ENCODE data around the gene GJB3.

GJB3 gene

DNA sequence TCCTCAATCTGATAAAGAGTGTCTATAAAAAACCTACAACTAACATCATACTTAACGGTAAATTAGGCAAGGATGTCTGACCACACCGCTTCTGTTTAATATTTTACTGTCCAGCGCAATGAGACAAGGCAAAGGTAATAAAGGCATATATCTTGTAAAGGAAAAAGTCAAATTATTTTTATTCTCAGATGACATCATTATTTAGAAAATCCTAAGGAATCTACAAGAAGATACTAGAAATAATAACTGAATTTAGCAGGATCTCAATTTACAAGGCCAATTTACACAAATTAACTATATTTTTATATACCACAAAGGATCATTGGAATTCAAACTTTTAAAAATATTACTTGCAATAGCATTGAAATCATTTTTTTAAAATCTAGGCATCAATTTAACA lies 41.2 kb downstream of the GJB3 start:
- H3K4me1 ChIP-seq (ENCODE audit: control insufficient read depth, insufficient read depth, low read length): no peaks in the 10 kb centered on the region
- H3K9me3 ChIP-seq (ENCODE audit: control insufficient read depth, low read length): no peaks in the 10 kb centered on the region
- no peak overlapping the region for H3K4me3 ChIP-seq (ENCODE audit: insufficient read depth, low read depth, low read length)
- no peak overlapping the region for H3K27ac ChIP-seq (ENCODE audit: insufficient read depth, low read depth, low read length, poor library complexity, severe bottlenecking)
- no peaks in the 10 kb centered on the region for H3K36me3 ChIP-seq (ENCODE audit: control insufficient read depth, insufficient read depth, low read length)
- H3K27me3 ChIP-seq (ENCODE audit: control insufficient read depth, insufficient read depth, low read length, poor library complexity, severe bottlenecking): no peaks in the 10 kb centered on the region
- 86 to 100% methylated on average over 1 to 3 of the region's 3 CpGs for WGBS, 2 experiments

DNA sequence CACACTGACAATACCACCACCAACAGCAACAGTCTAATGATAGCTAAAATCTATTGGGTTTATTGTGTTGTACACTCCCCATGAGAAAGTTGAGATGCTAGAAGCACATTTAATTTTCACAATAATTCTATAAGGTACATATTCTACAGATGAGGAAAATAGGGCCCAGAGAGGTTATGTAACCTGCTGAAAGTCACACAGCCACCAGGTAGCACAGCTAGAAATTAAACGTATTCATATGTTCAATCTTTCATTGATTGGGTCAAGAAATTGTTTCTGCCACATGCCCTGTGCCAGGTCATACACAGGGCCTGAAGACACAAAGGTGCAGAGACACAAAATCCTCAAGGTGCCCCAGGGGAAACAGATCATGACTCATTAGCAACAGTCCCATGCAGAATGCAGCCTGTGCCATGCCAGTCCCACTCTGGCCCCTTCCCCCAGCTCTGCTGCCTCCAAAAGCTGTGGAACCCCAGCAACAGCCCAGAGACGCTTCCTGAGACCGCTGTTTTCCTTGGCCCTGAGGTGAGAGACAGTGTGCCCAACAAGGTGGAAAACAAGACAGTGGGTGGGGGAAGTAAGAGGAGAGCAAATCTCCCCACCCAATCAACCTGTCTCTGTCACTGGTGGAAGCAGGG lies 43.9 kb downstream of the GJB3 start:
- no peaks in the 10 kb centered on the region for H3K36me3 ChIP-seq (ENCODE audit: control insufficient read depth, insufficient read depth, low read length)
- H3K4me3 ChIP-seq (ENCODE audit: insufficient read depth, low read depth, low read length): no peak overlapping the region
- H3K9me3 ChIP-seq (ENCODE audit: control insufficient read depth, low read length): no peaks in the 10 kb centered on the region
- WGBS, 2 experiments: 76 to 93% methylated on average over 3 of the region's 3 CpGs
- H3K27ac ChIP-seq (ENCODE audit: insufficient read depth, low read depth, low read length, poor library complexity, severe bottlenecking): no peak overlapping the region
- H3K27me3 ChIP-seq (ENCODE audit: control insufficient read depth, insufficient read depth, low read length, poor library complexity, severe bottlenecking): no peaks in the 10 kb centered on the region
- H3K4me1 ChIP-seq (ENCODE audit: control insufficient read depth, insufficient read depth, low read length): no peaks in the 10 kb centered on the region

DNA sequence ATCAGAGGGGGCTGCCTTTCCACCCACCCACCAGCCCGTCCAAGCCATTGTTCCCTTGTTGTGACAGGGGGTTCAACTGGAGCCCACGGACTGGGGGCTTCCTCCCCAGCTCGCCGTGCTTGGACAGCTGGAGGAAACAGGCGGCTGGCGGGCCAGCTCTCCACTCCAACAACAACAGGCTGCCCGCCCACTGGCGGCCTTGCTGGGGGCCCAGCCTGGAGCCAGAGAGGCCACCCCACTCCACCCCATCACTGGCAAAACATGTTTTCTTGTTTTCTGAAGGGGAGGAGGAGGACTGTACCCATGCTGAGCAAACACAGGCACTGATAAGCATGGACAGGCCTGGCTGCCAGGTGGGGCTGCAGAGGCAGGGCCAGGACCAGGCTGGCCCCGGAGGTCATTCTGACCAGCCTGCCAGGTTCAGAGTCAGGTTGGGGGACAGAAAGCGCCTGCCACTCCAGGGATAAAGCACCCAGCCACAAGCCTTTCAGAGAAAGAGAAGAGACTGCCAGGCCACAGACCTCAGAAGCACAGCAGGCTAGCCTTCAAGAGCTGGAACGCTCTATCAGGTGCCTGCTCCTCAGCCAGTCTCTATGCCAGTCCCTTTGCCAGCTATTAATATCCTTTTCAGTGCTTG lies 44.6 kb downstream of the GJB3 start:
- H3K4me1 ChIP-seq (ENCODE audit: control insufficient read depth, insufficient read depth, low read length): no peaks in the 10 kb centered on the region
- 86 to 89% methylated on average over 11 of the region's 11 CpGs for WGBS, 2 experiments
- H3K27ac ChIP-seq (ENCODE audit: insufficient read depth, low read depth, low read length, poor library complexity, severe bottlenecking): no peak overlapping the region
- H3K27me3 ChIP-seq (ENCODE audit: control insufficient read depth, insufficient read depth, low read length, poor library complexity, severe bottlenecking): no peaks in the 10 kb centered on the region
- no peaks in the 10 kb centered on the region for H3K36me3 ChIP-seq (ENCODE audit: control insufficient read depth, insufficient read depth, low read length)
- H3K9me3 ChIP-seq (ENCODE audit: control insufficient read depth, low read length): no peaks in the 10 kb centered on the region
- H3K4me3 ChIP-seq (ENCODE audit: insufficient read depth, low read depth, low read length): no peak overlapping the region

DNA sequence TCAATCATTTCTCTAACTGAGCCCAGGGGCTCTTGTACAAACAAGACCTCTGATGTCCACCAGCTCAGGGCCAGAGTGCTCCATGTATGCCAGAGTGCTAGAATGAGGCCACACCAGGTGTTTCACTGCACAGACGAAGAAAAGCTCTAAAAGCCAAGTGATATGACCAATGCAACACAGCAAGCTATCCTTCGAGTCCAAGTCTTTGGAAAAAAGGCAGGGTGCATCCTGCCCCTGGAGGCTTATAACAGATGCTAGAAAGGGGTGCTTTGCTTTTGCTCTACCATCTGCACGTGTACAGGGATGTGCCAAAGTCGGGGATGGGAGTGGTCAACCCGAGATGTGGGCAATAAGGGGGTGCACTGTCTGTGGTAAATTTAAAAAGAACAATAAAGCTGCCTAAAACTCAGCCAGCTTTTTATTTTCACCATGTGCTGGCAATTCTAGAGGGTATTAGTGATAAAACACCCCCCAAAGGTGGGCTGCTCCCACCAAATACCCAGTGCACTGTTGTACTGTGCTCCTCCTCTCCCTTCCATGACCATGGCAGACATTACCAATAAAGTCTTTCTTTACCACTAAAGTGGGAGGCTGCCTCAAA lies 46.4 kb downstream of the GJB3 start:
- WGBS, 2 experiments: 89% methylated on average over 5 of the region's 5 CpGs

DNA sequence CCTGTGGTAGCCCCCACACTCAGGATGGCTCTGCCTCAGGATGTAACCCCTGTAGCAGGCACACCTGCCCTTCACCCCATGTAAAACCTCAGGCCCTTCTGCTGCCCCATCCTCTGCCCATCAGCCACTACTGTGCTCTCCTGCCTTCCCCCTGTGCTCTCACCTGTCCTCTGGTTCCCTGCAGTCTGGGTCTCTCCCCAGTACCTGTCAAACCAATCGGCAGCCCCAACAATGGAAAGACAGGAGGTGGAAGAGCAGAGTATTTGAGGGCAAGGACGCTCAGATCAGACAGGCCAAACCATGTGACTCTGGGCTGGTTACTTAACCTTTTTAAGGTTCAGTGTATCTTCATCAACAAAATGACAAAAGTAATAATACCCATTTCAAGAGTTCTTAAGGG lies 47.6 kb downstream of the GJB3 start:
- Histone ChIP-seq H3K36me3 (ENCODE audit: control insufficient read depth, insufficient read depth, low read length) (no peaks in the 10 kb centered on the region), H3K9me3 (ENCODE audit: control insufficient read depth, low read length) (no peaks in the 10 kb centered on the region), H3K27me3 (ENCODE audit: control insufficient read depth, insufficient read depth, low read length, poor library complexity, severe bottlenecking) (no peaks in the 10 kb centered on the region), H3K4me1 (ENCODE audit: control insufficient read depth, insufficient read depth, low read length) (no peaks in the 10 kb centered on the region), H3K4me3 (ENCODE audit: insufficient read depth, low read depth, low read length) (no peak overlapping the region), H3K27ac (ENCODE audit: insufficient read depth, low read depth, low read length, poor library complexity, severe bottlenecking) (no peak overlapping the region)
- WGBS, 2 experiments: 85 to 88% methylated on average over 2 of the region's 2 CpGs

More for the DNA sequence above, 46.4 kb downstream of the GJB3 start:
- H3K27me3 ChIP-seq (ENCODE audit: control insufficient read depth, insufficient read depth, low read length, poor library complexity, severe bottlenecking): no peaks in the 10 kb centered on the region
- H3K4me3 ChIP-seq (ENCODE audit: insufficient read depth, low read depth, low read length): no peak overlapping the region
- no peaks in the 10 kb centered on the region for H3K9me3 ChIP-seq (ENCODE audit: control insufficient read depth, low read length)
- no peak overlapping the region for H3K27ac ChIP-seq (ENCODE audit: insufficient read depth, low read depth, low read length, poor library complexity, severe bottlenecking)
- H3K4me1 ChIP-seq (ENCODE audit: control insufficient read depth, insufficient read depth, low read length): no peaks in the 10 kb centered on the region
- H3K36me3 ChIP-seq (ENCODE audit: control insufficient read depth, insufficient read depth, low read length): no peaks in the 10 kb centered on the region

DNA sequence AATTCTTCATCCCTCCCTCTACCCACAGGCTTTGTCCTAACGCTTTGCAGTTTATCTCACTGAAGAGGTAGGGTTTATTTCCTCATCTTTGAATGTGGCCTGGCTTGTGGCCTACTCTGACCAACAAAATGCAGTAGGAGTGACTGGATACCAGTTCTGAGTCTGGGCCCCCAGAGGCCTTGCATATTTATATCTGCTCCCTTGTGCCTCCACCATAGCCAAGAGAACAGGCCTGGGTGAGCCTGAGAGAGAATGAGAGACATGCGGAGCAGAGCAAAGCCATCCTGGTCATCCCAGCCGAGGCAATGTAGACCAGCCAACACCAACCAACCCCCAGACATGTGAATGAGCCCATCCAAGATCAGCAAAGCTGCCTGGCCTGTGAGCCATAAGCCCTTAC lies 48.2 kb downstream of the GJB3 start:
- 93 to 94% methylated on average over 3 of the region's 3 CpGs for WGBS, 2 experiments
- H3K27ac ChIP-seq (ENCODE audit: insufficient read depth, low read depth, low read length, poor library complexity, severe bottlenecking): no peak overlapping the region

DNA sequence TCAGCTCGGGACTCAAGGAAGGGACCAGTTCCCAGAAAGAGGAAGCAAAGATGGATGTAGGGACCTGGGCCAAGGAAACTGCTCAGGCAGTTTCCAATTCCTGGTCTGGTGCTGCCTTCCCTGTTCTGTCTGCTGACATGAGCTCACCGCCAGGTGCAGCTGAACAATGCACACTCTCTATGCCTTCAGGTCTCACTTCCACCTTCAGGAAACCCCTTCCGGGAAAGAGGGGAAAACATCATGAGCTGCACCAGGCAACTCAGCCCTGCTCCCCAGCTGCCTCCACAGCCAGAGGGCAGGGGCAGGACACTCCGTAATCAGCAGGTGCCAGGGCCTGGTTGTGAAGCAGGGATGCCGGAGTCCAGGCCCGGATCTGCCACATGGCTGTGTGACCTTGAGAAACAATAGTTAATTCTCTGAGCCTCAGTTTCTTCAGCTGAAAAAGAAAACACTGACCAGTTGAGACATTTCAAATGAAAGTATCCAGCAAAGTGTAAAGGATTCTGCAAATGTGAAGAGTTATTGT lies 50.8 kb downstream of the GJB3 start:
- H3K36me3 ChIP-seq (ENCODE audit: control insufficient read depth, insufficient read depth, low read length): no peaks in the 10 kb centered on the region
- no peaks in the 10 kb centered on the region for H3K4me1 ChIP-seq (ENCODE audit: control insufficient read depth, insufficient read depth, low read length)
- H3K27ac ChIP-seq (ENCODE audit: insufficient read depth, low read depth, low read length, poor library complexity, severe bottlenecking): no peak overlapping the region
- WGBS, 2 experiments: 90 to 94% methylated on average over 6 of the region's 6 CpGs
- no peak overlapping the region for H3K4me3 ChIP-seq (ENCODE audit: insufficient read depth, low read depth, low read length)
- no peaks in the 10 kb centered on the region for H3K27me3 ChIP-seq (ENCODE audit: control insufficient read depth, insufficient read depth, low read length, poor library complexity, severe bottlenecking)
- no peaks in the 10 kb centered on the region for H3K9me3 ChIP-seq (ENCODE audit: control insufficient read depth, low read length)

More for the DNA sequence above, 48.2 kb downstream of the GJB3 start:
- Histone ChIP-seq H3K4me1 (ENCODE audit: control insufficient read depth, insufficient read depth, low read length) (no peaks in the 10 kb centered on the region), H3K27me3 (ENCODE audit: control insufficient read depth, insufficient read depth, low read length, poor library complexity, severe bottlenecking) (no peaks in the 10 kb centered on the region), H3K9me3 (ENCODE audit: control insufficient read depth, low read length) (no peaks in the 10 kb centered on the region), H3K36me3 (ENCODE audit: control insufficient read depth, insufficient read depth, low read length) (no peaks in the 10 kb centered on the region), H3K4me3 (ENCODE audit: insufficient read depth, low read depth, low read length) (no peak overlapping the region)

DNA sequence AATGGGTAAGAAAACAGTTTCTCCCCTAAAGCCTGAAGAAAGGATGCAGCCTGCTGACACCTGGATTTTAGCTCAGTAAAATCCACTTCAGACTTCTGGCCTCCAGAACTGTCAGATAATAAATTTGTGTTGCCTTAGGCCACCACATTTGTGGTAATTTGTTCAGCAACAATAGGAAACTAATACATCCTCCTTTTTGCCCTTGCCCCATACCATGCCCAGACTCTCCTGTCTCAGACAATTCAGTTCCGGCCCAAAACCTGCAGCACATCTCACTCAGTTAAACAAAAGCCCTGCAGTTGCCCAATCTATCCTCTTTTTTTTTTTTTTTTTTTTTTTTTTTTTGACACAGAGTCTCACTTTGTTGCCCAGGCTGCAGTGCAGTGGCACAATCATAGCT lies 52.7 kb downstream of the GJB3 start:
- 88 to 89% methylated on average over 1 of the region's 1 CpG for WGBS, 2 experiments
- H3K27me3 ChIP-seq (ENCODE audit: control insufficient read depth, insufficient read depth, low read length, poor library complexity, severe bottlenecking): no peaks in the 10 kb centered on the region

More for the DNA sequence above, 52.7 kb downstream of the GJB3 start:
- H3K4me3 ChIP-seq (ENCODE audit: insufficient read depth, low read depth, low read length): no peak overlapping the region
- no peaks in the 10 kb centered on the region for H3K9me3 ChIP-seq (ENCODE audit: control insufficient read depth, low read length)
- no peak overlapping the region for H3K27ac ChIP-seq (ENCODE audit: insufficient read depth, low read depth, low read length, poor library complexity, severe bottlenecking)
- H3K36me3 ChIP-seq (ENCODE audit: control insufficient read depth, insufficient read depth, low read length): no peaks in the 10 kb centered on the region
- H3K4me1 ChIP-seq (ENCODE audit: control insufficient read depth, insufficient read depth, low read length): no peaks in the 10 kb centered on the region

Measured in ectodermal cell (in vitro differentiated cells).